GM19463 (cell line): ENCODE data around the gene SUGP2.

Source experiments
- ATAC-seq: cut with Tn5 transposase; IDR thresholded peaks from one replicate; pipeline ENCODE4 v1.9.1; 2021; ENCODE audit warnings: mild to moderate bottlenecking, moderate library complexity; ENCODE audit not compliant: unreplicated experiment

Gene SUGP2

GRCh38 chr19:19059837-19060611, 26.7 kb upstream of the SUGP2 start:
- no peak for ATAC-seq

DNA sequence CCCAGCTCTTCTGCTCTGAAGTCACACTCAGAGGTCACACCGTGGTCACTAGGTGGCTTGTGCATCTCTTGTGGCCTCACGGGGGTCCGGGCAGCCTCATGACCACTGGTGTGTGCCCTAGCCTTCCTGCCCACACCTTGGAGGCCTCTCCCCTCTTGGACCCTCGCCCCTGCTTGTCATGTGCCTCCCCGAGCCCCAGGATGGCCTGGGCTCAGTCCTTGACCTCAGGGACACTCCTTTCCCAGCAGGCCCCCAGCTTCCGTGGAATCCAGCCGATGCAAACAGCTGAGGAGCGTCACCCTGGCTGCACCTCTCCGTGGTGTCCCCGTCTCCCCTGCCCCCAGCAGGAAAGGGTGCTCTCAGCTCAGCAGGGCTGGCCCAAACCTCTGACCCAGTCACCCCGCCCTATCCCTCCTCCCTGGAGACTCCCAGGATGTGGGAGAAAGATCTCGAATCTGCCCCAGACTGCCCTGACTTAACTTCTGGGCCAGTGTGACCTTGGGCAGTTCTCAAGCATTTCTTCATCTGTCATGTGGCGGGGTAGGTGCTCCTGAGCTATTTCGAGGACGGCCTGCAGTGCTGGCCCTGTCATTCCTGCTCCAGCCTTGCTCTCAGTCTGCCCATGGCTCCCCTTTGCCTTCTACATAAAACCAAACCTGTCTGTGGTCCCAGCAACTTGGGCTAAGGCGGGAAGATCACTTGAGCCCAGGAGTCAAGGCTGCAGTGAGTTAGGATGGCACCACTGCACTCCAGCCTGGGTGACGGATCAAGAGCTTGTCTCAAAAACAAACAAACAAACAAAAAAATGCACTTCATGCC, 25.9 kb upstream of the SUGP2 start:
- ATAC-seq = no peak

DNA sequence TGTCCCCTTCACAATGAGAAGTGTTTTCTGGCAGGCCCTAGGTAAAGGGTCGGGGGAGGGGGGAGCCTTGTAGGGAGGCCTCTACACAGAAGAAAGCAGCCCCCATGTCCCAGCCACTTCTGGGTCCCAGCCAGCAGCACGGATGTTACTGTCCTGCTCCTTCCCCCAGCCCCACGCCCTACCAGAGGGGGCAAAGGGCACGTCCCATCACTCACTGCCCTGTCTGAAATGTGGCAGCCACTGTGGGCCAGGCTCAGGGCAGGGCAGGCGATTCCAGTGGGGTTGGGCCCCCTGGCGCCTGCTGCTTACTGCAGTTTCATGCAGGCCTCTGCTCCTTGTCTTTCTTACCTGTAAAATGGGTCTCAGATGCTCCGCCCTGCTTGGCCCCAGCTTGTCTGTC, 24.4 kb upstream of the SUGP2 start:
- no peak for ATAC-seq

DNA sequence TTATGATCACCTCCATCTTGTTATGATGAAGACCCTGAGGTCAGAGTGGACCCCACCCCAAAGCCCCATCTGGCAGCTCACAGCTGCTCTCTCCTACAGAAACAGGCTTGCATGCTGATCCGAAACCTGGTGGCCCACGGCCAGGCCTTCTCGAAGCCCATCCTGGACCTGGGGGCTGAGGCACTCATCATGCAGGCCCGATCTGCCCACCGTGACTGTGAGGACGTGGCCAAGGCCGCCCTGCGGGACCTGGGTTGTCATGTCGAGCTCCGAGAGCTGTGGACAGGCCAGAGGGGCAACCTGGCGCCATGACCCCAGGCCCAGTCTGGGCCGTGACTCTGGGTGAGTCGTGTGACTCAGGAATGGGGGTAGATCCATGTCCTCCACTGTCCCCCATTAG, 24.0 kb upstream of the SUGP2 start:
- ATAC-seq = no peak

GRCh38 chr19:19056636-19057275, 23.4 kb upstream of the SUGP2 start:
- ATAC-seq = no peak

DNA sequence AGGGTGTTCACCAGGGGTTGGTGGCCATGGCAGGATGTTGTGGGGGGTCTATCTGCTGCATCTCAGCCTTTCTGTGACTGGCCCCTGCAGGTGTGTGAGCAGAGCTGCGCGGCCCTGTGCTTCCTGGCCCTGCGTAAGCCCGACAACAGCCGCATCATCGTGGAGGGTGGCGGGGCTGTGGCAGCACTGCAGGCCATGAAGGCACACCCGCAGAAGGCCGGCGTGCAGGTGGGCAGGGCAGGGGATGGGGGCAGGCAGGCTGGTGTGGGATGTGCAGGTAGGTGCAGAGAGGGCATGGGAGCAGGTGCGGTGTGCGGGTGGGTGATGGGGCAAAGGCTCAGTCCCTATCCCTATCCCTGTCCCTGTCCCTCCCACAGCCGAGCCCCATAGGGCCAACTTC, 22.4 kb upstream of the SUGP2 start:
- no peak for ATAC-seq

- ATAC-seq = no peak
These were observed 21.7 kb upstream of the SUGP2 start for GRCh38 chr19:19054939-19055440.

DNA sequence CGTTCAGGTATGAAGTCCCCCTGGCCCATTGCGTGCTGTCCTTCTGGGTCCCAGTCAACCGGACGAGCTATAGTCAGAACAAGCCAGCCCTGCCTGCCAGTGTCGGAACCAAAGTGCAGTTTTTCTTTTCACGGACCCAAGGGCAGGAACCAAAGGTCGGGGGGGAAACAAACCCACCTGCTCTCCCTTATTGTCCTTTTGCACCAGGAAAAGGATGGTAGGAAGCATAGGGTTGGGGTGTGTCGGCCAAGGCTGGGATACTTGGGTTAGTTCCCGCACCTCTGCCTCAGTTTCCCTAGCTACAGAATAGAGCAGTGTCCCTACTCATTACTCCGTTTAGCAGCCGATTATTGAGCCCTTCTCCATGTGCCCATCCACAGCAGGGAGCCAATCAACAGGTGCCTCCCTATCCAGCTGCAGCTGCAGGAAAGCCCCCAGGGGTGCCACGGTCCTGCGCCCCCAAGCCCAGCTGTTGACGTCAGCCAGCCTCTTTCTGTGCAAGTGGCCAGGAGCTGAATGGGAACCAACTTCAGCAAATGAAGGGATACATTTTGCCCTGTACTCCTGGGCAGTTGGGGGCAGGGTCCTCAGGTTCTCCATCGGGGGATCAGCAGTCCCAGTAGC, 21.1 kb upstream of the SUGP2 start:
- no peak for ATAC-seq

DNA sequence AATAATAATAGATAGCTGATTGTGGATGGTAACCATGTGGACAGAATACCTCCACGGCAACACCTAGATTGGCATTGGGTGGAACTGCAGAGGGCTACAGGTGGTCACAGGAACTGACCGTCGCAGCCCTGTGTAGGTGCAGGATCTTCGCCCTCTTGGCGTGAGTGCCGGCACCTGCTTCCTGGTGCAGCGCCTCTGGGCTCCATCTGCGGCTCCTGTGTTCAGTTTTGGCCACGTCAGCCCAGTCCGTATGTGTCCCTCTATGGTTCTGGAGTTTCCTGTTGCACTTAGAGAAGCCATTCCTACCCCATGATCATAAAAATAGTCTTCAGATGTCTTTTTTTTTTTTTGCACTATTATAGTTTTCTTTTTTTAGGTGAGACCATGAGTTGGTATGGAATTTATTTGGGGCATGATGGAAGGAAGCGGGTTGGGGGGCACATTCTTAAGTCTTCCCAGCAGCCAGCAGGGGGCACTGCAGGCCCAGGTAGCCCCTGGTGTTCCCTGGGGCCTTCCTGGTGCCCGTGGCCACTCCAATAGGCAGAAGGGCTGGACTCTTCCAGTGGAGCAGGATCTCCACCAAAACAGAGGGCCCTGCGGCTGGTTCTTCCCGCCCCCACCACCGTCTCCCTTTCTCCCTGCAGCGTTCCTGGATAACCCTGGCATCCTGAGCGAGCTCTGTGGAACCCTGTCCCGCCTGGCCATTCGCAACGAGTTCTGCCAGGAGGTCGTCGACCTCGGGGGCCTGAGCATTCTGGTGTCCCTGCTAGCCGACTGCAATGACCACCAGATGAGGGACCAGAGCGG, 20.4 kb upstream of the SUGP2 start:
- no peak for ATAC-seq

- ATAC-seq = no peak
These were observed 19.6 kb upstream of the SUGP2 start for GRCh38 chr19:19052921-19053320.

DNA sequence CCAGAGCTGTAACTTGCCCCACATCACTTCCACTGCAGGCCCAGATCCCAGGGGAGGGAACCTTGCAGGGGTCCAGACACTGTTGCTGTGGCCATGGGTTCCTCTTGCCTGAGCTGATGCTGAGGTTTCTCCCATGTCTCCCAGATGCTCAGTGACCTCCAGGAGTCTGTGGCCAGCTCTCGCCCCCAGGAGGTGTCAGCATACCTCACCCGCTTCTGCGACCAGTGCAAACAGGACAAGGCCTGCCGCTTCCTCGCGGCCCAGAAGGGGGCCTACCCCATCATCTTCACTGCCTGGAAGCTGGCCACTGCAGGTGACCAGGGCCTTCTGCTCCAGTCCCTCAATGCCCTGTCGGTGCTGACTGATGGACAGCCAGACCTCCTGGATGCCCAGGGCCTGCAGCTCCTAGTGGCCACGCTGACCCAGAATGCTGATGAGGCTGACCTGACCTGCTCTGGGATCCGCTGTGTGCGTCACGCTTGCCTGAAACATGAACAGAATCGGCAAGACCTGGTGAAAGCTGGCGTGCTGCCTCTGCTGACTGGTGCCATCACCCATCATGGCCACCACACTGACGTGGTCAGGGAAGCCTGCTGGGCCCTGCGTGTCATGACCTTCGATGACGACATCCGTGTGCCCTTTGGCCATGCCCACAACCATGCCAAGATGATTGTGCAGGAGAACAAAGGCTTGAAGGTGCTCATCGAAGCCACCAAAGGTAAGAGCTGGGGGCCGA, 18.3 kb upstream of the SUGP2 start:
- ATAC-seq = no peak

DNA sequence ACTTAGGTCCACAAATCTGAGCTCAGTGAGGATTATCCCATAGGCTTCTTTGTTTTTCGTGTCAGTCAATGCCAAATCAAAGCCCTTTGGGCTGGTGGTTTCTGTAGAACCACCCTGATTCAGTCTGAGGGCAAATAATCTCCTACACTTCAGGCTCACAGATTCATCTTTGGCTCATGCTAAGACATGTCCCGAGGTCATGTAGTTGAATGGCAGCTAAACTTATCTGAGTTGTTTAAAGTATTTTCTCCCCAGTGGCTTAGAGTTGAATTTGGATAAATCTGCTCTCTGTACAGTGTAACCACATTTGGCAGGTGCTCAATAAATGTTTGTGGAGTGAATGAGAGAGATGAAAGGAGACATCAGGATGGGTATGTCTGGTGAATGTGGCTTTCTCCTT, 17.4 kb upstream of the SUGP2 start:
- no peak for ATAC-seq

- ATAC-seq = no peak
These were observed 16.8 kb upstream of the SUGP2 start for GRCh38 chr19:19050104-19050503.

GRCh38 chr19:19049406-19049805, 16.1 kb upstream of the SUGP2 start:
- ATAC-seq = no peak

- ATAC-seq = no peak
These were observed 10.6 kb upstream of the SUGP2 start for GRCh38 chr19:19043881-19044280.

- no peak for ATAC-seq
These were observed 10.2 kb upstream of the SUGP2 start for GRCh38 chr19:19043481-19043880.

GRCh38 chr19:19042732-19043280, 9.5 kb upstream of the SUGP2 start:
- no peak for ATAC-seq

DNA sequence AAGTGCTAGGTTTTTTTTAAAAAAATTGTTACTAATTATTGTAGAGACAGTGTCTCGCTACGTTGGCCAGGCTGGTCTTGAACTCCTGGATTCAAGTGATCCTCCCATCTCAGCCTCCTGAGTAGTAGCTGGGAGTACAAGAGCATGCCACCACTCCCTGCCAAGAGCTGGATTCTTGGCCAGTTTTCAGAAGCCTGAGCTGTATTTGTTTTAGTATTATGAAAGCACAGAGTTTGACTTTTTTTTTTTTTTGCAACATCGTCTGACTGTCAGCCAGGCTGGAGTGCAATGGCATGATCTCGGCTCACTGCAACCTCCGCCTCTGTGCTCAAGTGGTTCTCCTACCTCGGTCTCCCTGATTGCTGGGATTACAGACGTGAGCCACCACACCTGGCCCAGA, 7.1 kb upstream of the SUGP2 start:
- ATAC-seq = no peak

DNA sequence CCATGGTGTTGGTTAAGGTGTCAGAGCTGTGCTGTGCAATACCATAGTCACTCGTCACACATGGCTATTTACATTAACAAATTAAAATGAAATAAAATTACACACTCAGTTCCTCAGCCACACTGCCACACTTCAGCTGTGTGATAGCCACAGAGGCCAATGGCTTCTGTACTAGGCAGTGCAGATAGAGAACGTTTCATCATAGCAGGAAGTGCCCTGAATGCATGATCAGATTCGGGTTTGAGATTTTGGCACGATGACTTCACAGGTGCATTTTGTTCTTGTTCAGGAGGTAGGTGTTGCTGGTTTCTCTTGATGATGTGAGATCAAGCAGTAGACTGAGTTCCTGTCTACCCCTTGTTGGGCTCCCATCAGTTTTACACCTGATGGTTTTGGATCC, 6.6 kb upstream of the SUGP2 start:
- ATAC-seq = no peak
